H1 (cell line): ENCODE results near the gene GNG7. TPM values are rescaled to one million over a fixed set of nuclear protein-coding genes. Genes with fewer than 3 reads are reported as not detected.

Source experiments
- GTF2F1 ChIP-seq: IDR thresholded peaks from 2 replicates; pipeline ENCODE4 v1.6.1; 2012; ENCODE audit warnings: low read depth, low read length, improper control_type of control experiment, borderline replicate concordance
- POLR2A ChIP-seq, 2 experiments: IDR thresholded peaks; 1 replicate in 1 of 2; 2 replicates in 1 of 2; pipeline ENCODE4 v1.6.1; 2011; ENCODE audit warnings: low read depth in 2 of 2, low read length in 2 of 2, mild to moderate bottlenecking in 2 of 2; ENCODE audit errors: control extremely low read depth in 1 of 2
- POU5F1 ChIP-seq: IDR thresholded peaks from 2 replicates; pipeline ENCODE4 v1.6.1; 2011; ENCODE audit warnings: low read depth, mild to moderate bottlenecking, low read length, moderate library complexity
- RNF2 ChIP-seq: fragments of 200-900, 300-1000 bp; sonication (generic); IDR thresholded peaks from 2 replicates; pipeline ENCODE4 v1.7.1; 2016; ENCODE audit warnings: borderline replicate concordance, low read depth, mild to moderate bottlenecking, antibody characterized with exemption, low read length; ENCODE audit not compliant: poor library complexity, severe bottlenecking; ENCODE audit errors: missing control alignments
- SP1 ChIP-seq: IDR thresholded peaks from 2 replicates; pipeline ENCODE4 v1.6.1; 2011; ENCODE audit warnings: low read depth, low read length
- SRF ChIP-seq: IDR thresholded peaks from 2 replicates; pipeline ENCODE4 v1.6.1; 2011; ENCODE audit warnings: mild to moderate bottlenecking, low read depth, low read length, moderate library complexity
- TBP ChIP-seq: IDR thresholded peaks from 2 replicates; pipeline ENCODE4 v1.6.1; 2011; ENCODE audit warnings: low read depth, low read length, improper control_type of control experiment
- TEAD4 ChIP-seq: IDR thresholded peaks from 2 replicates; pipeline ENCODE4 v1.6.1; 2012; ENCODE audit warnings: low read depth, low read length, inconsistent platforms, mixed read lengths
- polyA plus RNA-seq, 7 experiments: library from polyadenylated mRNA; depleted of rRNA in 3 of 7; stranded (reverse) in 5 of 7; unstranded in 2 of 7; fragments of >200 nt in 5 of 7; fragments of 200-250 nt in 2 of 7; gene quantifications; 1 replicate in 5 of 7; 2 replicates in 1 of 7; 4 replicates in 1 of 7; pipeline versions ENCODE4 v1.2.1 to v1.2.3, GENCODE V29; 2011 to 2013; ENCODE audit warnings: missing spikeins in 2 of 7, mixed read lengths in 2 of 7
- total RNA-seq: library from RNA; stranded (reverse); fragmentation: NEBNext Ultra II Directional; extraction: Animal tissue kit (Norgen Biotek cat#: 25700); gene quantifications from 2 replicates; pipeline ENCODE4 v1.2.1, GENCODE V29; 2021
- TF ChIP-seq, protein P1 (sequence below): fragments of 300-600 bp; sonication (generic); IDR thresholded peaks from 2 replicates; pipeline ENCODE4 v1.7.1; 2012; ENCODE audit warnings: low read length, moderate library complexity, mild to moderate bottlenecking, inconsistent platforms; ENCODE audit not compliant: insufficient replicate concordance
- TF ChIP-seq, protein P2 (sequence below): IDR thresholded peaks from 2 replicates; pipeline ENCODE4 v1.6.1; 2011; ENCODE audit warnings: low read depth, mild to moderate bottlenecking, low read length; ENCODE audit not compliant: insufficient read depth

GNG7 gene
- total and polyA plus RNA-seq, 2 of the 8 experiments (the other 6 are each of a cell fraction or from before 2014, with no cell fraction given): 2.8 to 7.8 TPM

DNA sequence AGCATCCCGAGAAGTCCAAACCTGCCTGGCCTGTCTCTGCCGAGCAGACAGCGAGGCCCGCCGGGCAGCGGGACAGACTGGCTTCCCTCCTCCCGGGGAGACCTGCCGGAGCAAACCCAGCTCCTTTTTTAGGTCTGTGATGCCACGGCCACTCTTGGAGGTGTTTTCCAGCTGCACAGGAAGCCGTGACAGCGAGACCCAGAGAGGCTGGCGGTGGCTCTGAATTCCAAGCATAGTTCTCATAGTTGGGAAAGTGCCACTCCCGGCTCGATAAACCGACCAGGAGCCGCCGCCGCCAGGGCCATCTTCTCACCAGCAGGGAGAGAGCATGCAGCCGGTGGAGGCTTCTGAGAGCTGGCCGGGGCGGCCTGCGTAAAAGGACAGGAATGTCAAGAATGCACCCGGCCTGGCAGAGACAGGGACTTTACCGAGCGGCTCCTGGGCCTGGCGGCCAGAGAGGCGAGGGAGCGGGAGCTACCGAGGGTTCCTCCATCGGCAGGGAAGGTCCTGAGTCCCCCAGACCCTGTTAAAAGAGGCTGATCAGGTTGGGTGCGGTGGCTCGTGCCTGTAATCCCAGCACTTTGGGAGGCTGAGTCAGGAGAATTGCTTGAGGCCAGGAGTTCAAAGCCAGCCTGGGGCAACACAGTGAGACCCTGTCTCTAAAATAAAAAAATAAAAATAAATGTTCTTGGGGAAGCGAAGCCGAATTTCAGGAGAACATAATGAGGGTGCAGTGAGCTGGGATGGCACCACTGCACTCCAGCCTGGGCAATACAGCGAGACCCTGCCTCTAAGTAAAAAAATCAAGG lies 161.6 kb downstream of the GNG7 start (continued):
- TF ChIP-seq, protein P1, sequence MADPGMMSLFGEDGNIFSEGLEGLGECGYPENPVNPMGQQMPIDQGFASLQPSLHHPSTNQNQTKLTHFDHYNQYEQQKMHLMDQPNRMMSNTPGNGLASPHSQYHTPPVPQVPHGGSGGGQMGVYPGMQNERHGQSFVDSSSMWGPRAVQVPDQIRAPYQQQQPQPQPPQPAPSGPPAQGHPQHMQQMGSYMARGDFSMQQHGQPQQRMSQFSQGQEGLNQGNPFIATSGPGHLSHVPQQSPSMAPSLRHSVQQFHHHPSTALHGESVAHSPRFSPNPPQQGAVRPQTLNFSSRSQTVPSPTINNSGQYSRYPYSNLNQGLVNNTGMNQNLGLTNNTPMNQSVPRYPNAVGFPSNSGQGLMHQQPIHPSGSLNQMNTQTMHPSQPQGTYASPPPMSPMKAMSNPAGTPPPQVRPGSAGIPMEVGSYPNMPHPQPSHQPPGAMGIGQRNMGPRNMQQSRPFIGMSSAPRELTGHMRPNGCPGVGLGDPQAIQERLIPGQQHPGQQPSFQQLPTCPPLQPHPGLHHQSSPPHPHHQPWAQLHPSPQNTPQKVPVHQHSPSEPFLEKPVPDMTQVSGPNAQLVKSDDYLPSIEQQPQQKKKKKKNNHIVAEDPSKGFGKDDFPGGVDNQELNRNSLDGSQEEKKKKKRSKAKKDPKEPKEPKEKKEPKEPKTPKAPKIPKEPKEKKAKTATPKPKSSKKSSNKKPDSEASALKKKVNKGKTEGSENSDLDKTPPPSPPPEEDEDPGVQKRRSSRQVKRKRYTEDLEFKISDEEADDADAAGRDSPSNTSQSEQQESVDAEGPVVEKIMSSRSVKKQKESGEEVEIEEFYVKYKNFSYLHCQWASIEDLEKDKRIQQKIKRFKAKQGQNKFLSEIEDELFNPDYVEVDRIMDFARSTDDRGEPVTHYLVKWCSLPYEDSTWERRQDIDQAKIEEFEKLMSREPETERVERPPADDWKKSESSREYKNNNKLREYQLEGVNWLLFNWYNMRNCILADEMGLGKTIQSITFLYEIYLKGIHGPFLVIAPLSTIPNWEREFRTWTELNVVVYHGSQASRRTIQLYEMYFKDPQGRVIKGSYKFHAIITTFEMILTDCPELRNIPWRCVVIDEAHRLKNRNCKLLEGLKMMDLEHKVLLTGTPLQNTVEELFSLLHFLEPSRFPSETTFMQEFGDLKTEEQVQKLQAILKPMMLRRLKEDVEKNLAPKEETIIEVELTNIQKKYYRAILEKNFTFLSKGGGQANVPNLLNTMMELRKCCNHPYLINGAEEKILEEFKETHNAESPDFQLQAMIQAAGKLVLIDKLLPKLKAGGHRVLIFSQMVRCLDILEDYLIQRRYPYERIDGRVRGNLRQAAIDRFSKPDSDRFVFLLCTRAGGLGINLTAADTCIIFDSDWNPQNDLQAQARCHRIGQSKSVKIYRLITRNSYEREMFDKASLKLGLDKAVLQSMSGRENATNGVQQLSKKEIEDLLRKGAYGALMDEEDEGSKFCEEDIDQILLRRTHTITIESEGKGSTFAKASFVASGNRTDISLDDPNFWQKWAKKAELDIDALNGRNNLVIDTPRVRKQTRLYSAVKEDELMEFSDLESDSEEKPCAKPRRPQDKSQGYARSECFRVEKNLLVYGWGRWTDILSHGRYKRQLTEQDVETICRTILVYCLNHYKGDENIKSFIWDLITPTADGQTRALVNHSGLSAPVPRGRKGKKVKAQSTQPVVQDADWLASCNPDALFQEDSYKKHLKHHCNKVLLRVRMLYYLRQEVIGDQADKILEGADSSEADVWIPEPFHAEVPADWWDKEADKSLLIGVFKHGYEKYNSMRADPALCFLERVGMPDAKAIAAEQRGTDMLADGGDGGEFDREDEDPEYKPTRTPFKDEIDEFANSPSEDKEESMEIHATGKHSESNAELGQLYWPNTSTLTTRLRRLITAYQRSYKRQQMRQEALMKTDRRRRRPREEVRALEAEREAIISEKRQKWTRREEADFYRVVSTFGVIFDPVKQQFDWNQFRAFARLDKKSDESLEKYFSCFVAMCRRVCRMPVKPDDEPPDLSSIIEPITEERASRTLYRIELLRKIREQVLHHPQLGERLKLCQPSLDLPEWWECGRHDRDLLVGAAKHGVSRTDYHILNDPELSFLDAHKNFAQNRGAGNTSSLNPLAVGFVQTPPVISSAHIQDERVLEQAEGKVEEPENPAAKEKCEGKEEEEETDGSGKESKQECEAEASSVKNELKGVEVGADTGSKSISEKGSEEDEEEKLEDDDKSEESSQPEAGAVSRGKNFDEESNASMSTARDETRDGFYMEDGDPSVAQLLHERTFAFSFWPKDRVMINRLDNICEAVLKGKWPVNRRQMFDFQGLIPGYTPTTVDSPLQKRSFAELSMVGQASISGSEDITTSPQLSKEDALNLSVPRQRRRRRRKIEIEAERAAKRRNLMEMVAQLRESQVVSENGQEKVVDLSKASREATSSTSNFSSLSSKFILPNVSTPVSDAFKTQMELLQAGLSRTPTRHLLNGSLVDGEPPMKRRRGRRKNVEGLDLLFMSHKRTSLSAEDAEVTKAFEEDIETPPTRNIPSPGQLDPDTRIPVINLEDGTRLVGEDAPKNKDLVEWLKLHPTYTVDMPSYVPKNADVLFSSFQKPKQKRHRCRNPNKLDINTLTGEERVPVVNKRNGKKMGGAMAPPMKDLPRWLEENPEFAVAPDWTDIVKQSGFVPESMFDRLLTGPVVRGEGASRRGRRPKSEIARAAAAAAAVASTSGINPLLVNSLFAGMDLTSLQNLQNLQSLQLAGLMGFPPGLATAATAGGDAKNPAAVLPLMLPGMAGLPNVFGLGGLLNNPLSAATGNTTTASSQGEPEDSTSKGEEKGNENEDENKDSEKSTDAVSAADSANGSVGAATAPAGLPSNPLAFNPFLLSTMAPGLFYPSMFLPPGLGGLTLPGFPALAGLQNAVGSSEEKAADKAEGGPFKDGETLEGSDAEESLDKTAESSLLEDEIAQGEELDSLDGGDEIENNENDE: no peak
- TF ChIP-seq TEAD4: peak; percentile 99
- no peak for TF ChIP-seq SRF
- TF ChIP-seq POLR2A (IDR thresholded peaks at IDR 0.05; ENCODE audit: control extremely low read depth in 1 of 2, low read depth in 2 of 2, low read length in 2 of 2): peak in 1 of 2 experiments; percentile 68; a peak in 1 of 3 replicates
- TF ChIP-seq, protein P2, sequence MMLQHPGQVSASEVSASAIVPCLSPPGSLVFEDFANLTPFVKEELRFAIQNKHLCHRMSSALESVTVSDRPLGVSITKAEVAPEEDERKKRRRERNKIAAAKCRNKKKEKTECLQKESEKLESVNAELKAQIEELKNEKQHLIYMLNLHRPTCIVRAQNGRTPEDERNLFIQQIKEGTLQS: no peak
- peak; percentile 81 for TF ChIP-seq TBP
- peak; percentile 69; the same call in 1 of the 2 replicates for TF ChIP-seq SP1
- TF ChIP-seq GTF2F1: no peak
- TF ChIP-seq POU5F1: no peak
- TF ChIP-seq RNF2: no peak
